HG03097 (cell line): ENCODE results near the gene CCDC40.
A peak's percentile ranks its signal among the peaks of the same experiment; 100 is the strongest.
"Not testable (repeated sequence)": the region's sequence is repeated elsewhere in the genome, so short reads cannot be mapped to it uniquely, and the experiment has no call there.

Experiments
- ATAC-seq: cut with Tn5 transposase; IDR thresholded peaks from one replicate; pipeline ENCODE4 v1.9.1; 2021; ENCODE audit not compliant: unreplicated experiment, low FRiP score

CCDC40 gene

GRCh38 chr17:80035937-80036714 is at the start of gene CCDC40:
Gene CCDC40 (plus strand): TSS chr17:80036642. CDS start chr17:80036663, 21 bp downstream.
- ATAC-seq, result no peak

DNA sequence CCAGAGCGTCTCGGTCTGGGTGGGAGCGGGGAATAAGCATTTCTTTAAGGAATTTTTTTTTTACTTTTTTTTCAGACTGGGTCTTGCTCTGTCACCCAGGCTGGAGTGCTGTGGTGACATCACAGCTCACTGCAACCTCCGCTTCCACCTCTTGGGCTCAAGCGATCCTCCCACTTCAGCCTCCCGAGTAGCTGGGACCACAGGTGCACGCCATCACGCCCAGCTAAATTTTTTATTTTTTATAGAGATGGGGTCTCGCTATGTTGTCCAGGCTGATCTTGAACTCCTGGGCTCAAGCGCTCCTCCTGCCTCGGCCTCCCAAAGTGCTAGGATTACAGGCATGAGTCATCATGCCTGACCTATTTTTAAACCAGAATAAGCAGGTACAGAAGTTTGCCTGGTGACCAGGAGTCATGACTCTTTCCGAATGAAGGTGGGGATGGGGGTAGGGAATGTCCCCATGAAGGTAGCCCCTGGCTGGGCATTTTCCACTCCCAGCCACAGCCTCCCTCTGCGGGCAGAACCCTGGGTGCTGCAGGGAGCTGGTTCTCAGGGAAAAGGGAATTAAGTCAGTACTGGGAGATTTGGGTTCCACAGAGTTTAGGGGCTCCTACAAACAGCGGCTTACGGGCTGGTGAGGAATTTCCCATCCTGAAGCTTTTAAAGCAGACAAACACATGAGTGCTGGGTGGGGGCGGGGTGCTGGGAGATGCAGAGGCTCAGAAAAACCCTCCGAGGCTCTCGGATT is 49.1 kb upstream of the CCDC40 start:
- ATAC-seq, result no peak

GRCh38 chr17:79987935-79988184 is 48.6 kb upstream of the CCDC40 start:
- ATAC-seq, result no peak

- ATAC-seq, result no peak
Observed at GRCh38 chr17:79988185-79988971, 48.1 kb upstream of the CCDC40 start.

DNA sequence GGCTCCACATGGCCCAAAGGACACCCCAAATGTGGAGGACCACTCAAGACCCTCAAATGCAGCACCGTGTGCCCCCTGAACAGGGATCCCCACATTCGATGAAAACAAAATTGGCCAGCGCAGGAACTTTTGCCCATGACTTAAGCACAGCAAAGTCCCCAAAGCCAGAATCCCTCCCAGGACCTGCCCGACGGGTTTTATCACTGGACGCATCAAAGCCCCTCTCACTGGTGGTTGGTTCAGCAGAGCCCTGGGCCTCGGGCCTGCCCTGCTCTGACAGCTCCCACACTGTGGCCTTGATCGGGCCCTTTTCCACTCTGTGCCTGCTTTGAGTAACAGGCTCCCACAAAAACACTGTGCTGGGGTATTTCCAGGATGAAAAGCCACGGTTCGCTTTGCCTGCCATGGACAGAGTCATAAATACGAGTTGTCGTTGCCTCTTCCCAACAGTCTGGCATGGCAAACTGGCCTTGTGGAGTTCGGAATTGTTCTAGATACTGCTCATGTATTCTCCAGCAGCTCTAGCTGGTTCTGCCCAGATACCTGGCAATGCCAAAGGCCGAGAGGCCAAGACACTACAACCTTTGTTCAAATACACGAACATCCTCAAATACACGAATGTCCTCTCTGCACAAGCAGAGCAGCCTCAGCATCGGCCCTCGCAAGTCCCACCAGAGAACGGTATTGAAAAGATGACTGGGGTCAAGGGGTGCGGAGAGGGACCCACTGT is 47.2 kb upstream of the CCDC40 start:
- no peak for ATAC-seq

DNA sequence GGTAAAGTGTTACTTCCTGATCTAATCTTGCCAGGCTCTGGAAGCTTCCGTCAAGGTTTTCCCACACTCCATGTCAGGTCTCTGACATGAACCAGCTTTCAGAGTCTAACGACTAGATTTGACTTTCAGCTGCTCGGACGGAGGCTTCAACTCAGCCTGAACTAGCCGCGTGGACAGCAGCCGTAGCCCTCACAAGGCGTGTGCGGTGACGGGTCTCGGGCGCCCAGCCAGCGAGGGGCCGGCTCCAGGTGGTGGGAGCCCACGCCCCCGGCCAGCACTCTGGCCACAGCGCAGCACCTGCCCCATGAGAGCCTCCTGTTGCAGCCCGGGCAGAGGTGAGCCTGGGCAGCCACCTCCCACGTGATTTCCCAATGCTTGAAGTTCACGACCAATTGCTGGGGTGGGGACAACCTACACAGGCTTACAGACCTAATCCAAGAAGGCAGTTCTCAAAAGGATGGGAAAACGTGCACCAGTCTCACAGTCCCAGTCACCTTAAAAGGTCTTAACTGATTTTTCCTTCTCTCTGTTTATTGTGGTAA is 46.3 kb upstream of the CCDC40 start:
- ATAC-seq, result no peak

DNA sequence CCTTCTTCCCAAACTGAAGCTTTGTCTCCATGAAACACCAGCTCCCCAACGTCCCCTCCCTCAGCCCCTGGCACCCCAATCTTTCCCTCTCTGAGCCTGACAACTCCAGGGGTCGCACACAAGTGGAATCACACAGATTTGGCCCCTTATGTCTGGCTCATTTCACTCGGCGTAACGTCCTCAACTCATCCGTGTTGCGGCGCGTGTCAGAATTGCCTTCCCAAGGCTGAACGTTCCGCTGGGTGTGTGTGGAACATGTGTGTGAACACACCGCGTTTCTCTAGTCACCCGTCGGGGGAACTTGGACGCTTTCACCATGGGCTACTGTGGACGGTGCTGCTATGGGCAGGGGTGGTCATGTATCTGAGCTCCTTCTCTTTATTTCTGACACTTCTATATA is 45.7 kb upstream of the CCDC40 start:
- ATAC-seq, result no peak

- no peak for ATAC-seq
Observed at GRCh38 chr17:79991140-79991923, 45.1 kb upstream of the CCDC40 start.

DNA sequence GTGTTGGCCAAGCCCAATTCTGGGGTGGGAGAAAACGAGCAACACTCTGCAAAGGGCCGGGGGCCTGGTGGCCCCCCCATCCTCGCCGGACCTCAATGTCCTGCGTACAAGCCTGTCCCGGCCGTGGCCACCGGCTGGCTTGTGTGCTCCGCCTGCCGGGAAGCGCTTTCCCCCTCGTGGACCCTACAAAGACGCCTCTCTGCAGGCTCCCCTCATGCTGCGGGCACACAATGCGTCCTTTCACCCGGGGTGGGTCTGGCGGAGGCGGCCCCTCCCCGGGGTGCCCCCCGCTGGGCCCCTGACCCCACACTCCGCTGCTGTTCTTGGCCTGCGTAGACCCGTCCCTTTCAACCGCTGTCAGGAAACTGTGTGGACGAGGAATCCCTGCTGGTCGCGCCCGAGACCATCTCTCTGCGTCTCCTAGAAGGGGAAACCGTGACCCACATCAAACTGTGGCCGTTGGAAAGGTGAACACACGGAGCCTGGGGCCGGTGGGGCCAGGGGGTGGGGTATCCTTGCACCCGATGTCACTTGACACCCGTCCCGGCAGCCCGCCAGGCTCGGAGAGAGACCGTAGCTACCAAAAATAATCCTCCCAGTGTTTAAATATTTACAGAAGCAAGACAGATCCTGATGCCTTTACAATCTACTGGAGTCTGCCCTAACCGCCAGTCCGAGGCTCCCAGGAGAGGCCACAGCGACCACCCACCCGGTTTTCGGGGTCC is 44.4 kb upstream of the CCDC40 start:
- ATAC-seq, result no peak

- ATAC-seq, result no peak
Observed at GRCh38 chr17:79992649-79993389, 43.6 kb upstream of the CCDC40 start.

GRCh38 chr17:79993390-79994227 is 42.8 kb upstream of the CCDC40 start:
- ATAC-seq, result no peak

DNA sequence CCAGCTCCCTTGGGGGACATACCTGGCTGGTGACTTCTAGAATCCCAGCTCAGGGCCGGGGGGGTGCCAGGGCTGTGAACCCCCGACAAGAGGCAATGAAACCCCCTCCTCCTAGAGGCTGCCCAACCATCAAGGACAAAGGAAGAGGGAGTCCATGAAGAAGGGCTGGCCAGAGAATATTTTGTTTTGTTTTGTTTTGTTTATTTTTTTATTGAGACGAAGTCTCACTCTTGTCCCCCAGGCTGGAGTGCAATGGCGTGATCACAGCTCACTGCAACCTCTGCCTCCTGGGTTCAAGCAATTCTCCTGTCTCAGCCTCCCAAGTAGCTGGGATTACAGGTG is 42.2 kb upstream of the CCDC40 start:
- ATAC-seq, result not testable (repeated sequence)

DNA sequence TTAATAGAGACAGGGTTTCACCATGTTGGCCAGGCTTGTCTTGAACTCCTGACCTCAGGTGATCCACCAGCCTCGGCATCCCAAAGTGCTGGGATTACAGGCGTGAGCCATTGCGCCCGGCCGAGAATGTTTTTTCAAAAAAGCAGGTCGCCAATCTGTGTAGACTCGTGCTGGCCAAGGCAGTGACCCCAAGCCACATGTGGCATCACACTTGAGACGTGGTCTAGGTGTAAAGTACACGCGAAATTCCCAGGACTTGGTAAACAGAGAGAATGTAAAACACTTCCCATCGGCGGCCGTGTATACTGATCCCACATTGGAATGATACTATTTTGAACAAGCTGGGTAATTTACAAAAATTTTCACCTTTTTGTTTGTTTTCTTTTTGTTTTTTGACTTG is 41.8 kb upstream of the CCDC40 start:
- ATAC-seq, result no peak

DNA sequence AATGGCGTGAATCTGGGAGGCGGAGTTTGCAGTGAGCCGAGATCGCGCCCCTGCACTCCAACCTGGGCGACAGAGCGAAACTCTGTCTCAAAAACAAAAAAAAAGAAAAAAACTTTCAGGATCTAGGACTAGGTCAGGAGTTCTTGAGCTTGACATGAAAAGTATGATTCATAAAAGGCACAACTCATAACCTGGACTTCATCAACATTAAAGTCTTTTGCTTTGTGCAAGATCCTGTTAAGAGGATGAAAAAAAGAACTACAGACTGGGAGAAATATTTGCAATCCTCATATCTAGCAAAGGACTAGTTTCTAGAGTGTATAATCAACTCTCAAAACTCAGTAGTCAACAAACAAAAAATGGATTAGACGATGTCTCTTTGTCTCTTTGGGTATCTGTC is 40.7 kb upstream of the CCDC40 start:
- ATAC-seq, result no peak

- ATAC-seq, result no peak
Observed at GRCh38 chr17:79996291-79996690, 40.2 kb upstream of the CCDC40 start.

DNA sequence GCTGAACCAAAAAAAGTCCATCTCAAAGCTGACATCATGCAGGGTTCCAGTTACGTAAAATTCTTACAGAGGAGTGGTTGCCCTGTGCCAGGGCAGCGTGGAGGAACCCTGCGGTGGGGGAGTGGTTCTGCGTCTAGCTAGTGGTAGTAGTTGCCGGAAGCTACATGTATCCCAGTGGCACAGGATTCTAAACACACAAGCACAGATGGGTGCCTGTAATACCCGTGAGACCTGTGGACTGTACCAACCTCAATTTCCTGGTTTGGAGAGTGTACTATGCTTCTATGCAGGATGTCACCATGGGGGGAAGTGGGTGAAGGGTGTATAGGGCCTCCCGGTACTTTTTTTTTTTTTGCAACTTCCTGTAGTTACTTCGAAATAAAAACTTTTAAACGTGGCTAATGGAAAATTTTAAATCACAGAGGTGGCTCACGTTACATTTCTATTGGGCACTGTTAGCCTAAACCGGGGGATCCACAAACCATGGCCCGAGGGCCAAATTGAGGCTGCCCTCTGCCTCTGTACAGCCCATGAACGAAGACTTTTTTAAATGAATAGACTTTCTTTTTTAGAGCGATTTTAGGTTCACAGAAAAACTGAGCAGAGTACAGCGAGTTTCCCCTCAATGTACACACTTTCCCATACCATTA is 39.3 kb upstream of the CCDC40 start:
- ATAC-seq, result peak; percentile 79

- ATAC-seq, result no peak
Observed at GRCh38 chr17:80000136-80000535, 36.3 kb upstream of the CCDC40 start.
